ENCODE measurements around the gene BRINP3. TPM values are rescaled to one million over a fixed set of nuclear protein-coding genes. Genes with fewer than 3 reads are reported as not detected.

The BRINP3 gene
- polyA plus RNA-seq, 1 donor from 2014 or later: 7.7 TPM

GRCh38 chr1:190289897-190290296 lies 187.8 kb downstream of the BRINP3 start:
- Histone ChIP-seq H3F3A (ENCODE audit: insufficient read depth, low read length, poor library complexity, severe bottlenecking) (no peaks in the 10 kb centered on the region), H3K36me3 (ENCODE audit: insufficient read depth, low read length) (no peaks in the 10 kb centered on the region), H3K27me3 (ENCODE audit: insufficient read depth, low read depth, low read length) (no peaks in the 10 kb centered on the region), H3K79me2 (replicated peaks; ENCODE audit: insufficient read depth, low read length) (no peaks in the 10 kb centered on the region), H3K4me2 (ENCODE audit: low read length) (no peak overlapping the region), H4K20me1 (ENCODE audit: insufficient read depth) (no peaks in the 10 kb centered on the region), H2AFZ (ENCODE audit: low read depth, low read length) (no peak overlapping the region), H3K9me3 (ENCODE audit: low read length) (no peaks in the 10 kb centered on the region), H3K9ac (ENCODE audit: low read length) (no peak overlapping the region), H3K27ac (ENCODE audit: low read length) (no peak overlapping the region), H3K9me2 (ENCODE audit: insufficient read depth, low read length) (no peaks in the 10 kb centered on the region), H3K4me3 (ENCODE audit: low read length) (no peak overlapping the region)
- TF ChIP-seq, protein P1, sequence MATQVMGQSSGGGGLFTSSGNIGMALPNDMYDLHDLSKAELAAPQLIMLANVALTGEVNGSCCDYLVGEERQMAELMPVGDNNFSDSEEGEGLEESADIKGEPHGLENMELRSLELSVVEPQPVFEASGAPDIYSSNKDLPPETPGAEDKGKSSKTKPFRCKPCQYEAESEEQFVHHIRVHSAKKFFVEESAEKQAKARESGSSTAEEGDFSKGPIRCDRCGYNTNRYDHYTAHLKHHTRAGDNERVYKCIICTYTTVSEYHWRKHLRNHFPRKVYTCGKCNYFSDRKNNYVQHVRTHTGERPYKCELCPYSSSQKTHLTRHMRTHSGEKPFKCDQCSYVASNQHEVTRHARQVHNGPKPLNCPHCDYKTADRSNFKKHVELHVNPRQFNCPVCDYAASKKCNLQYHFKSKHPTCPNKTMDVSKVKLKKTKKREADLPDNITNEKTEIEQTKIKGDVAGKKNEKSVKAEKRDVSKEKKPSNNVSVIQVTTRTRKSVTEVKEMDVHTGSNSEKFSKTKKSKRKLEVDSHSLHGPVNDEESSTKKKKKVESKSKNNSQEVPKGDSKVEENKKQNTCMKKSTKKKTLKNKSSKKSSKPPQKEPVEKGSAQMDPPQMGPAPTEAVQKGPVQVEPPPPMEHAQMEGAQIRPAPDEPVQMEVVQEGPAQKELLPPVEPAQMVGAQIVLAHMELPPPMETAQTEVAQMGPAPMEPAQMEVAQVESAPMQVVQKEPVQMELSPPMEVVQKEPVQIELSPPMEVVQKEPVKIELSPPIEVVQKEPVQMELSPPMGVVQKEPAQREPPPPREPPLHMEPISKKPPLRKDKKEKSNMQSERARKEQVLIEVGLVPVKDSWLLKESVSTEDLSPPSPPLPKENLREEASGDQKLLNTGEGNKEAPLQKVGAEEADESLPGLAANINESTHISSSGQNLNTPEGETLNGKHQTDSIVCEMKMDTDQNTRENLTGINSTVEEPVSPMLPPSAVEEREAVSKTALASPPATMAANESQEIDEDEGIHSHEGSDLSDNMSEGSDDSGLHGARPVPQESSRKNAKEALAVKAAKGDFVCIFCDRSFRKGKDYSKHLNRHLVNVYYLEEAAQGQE (IDR thresholded peaks at IDR 0.05; ENCODE audit: borderline replicate concordance): no peak
- TF ChIP-seq RAD21 (conservative IDR thresholded peaks at IDR 0.05) (no peak), EP300 (conservative IDR thresholded peaks at IDR 0.05; ENCODE audit: poor library complexity, severe bottlenecking) (no peak), CTCF (IDR thresholded peaks at IDR 0.05; ENCODE audit: poor library complexity, severe bottlenecking) (no peak)

- TF ChIP-seq SMC3 (conservative IDR thresholded peaks at IDR 0.05; ENCODE audit: poor library complexity): no peak
- no peak for TF ChIP-seq TAF1 (IDR thresholded peaks at IDR 0.05; ENCODE audit: low read depth)
- TF ChIP-seq RAD21 (conservative IDR thresholded peaks at IDR 0.05): no peak
- no peak for TF ChIP-seq POLR2AphosphoS5 (IDR thresholded peaks at IDR 0.05)
- no peak for TF ChIP-seq EP300 (conservative IDR thresholded peaks at IDR 0.05; ENCODE audit: poor library complexity, severe bottlenecking)
- TF ChIP-seq EZH2 (IDR thresholded peaks at IDR 0.05; ENCODE audit: borderline replicate concordance, insufficient read depth, low read length, poor library complexity, severe bottlenecking): no peak
- TF ChIP-seq, protein P1 (IDR thresholded peaks at IDR 0.05; ENCODE audit: borderline replicate concordance): no peak
- TF ChIP-seq MXI1 (conservative IDR thresholded peaks at IDR 0.05; ENCODE audit: poor library complexity, severe bottlenecking): no peak
- TF ChIP-seq CTCF (IDR thresholded peaks at IDR 0.05; ENCODE audit: poor library complexity, severe bottlenecking): no peak
Measured at GRCh38 chr1:190286111-190286510, 191.6 kb downstream of the BRINP3 start.

More at GRCh38 chr1:190286111-190286510, 191.6 kb downstream of the BRINP3 start:
- H3K79me2 ChIP-seq (replicated peaks; ENCODE audit: insufficient read depth, low read length): no peaks in the 10 kb centered on the region
- H3F3A ChIP-seq (ENCODE audit: insufficient read depth, low read length, poor library complexity, severe bottlenecking): no peaks in the 10 kb centered on the region
- no peaks in the 10 kb centered on the region for H3K36me3 ChIP-seq (ENCODE audit: insufficient read depth, low read length)
- no peak overlapping the region for H2AFZ ChIP-seq (ENCODE audit: low read depth, low read length)
- H3K4me3 ChIP-seq (ENCODE audit: low read length): no peak overlapping the region
- H3K4me2 ChIP-seq (ENCODE audit: low read length): no peak overlapping the region
- H3K9ac ChIP-seq (ENCODE audit: low read length): no peak overlapping the region
- H4K20me1 ChIP-seq (ENCODE audit: insufficient read depth): no peaks in the 10 kb centered on the region
- H3K9me3 ChIP-seq (ENCODE audit: low read length): no peaks in the 10 kb centered on the region
- no peak overlapping the region for H3K27ac ChIP-seq (ENCODE audit: low read length)
- H3K27me3 ChIP-seq (ENCODE audit: insufficient read depth, low read depth, low read length): no peaks in the 10 kb centered on the region
- H3K9me2 ChIP-seq (ENCODE audit: insufficient read depth, low read length): no peaks in the 10 kb centered on the region
